GM12878 (cell line): ENCODE measurements around the gene IL36A. TPM values are rescaled to one million over a fixed set of nuclear protein-coding genes. Genes with fewer than 3 reads are reported as not detected.

Experiments
- ATAC-seq: fragments of 200-7000 bp; cut with Tn5 transposase; 3 replicates; pipeline ENCODE4 v1.9.1; 2020; ENCODE audit warnings: mild to moderate bottlenecking, moderate library complexity
- BruUV-seq: library from RNA; stranded (reverse); fragments of 400-500 nt; replicated peaks from 2 replicates; lab custom pipeline; 2021; lab: Mats Ljungman, UMichigan
- CTCF ChIA-PET: fragments of 300-600 bp; sonication (Branson Sonifier 250); formaldehyde crosslinking; extraction: SDS; loops from one replicate; lab custom pipeline; 2021; ENCODE audit warnings: inconsistent platforms; lab: Yijun Ruan, JAX
- POLR2A ChIA-PET: fragments of 350-600 bp; formaldehyde crosslinking; extraction: SDS; loops from one replicate; lab custom pipeline; 2021; ENCODE audit warnings: inconsistent platforms; lab: Charles Lee
- RAD21 ChIA-PET: fragments of 300-600 bp; sonication (Branson Sonifier 250); formaldehyde crosslinking; loops from one replicate; lab custom pipeline; 2023; ENCODE audit warnings: antibody characterized with exemption; ENCODE audit not compliant: unreplicated experiment; lab: Charles Lee
- SMC1A ChIA-PET: fragments of 300-600 bp; sonication (Branson Sonifier 250); formaldehyde crosslinking; loops from one replicate; lab custom pipeline; 2023; ENCODE audit not compliant: unreplicated experiment, uncharacterized antibody; lab: Charles Lee
- DNase-seq: peaks from one replicate; pipeline ENCODE4 v3.0.0-alpha.2; 2011; ENCODE audit warnings: low read depth, low spot score
- FAIRE-seq: peaks from 3 replicates; lab custom pipeline; 2011; peaks lifted over from hg19 to GRCh38; lab: Jason Lieb, UNC
- H2AFZ ChIP-seq: 2 replicates; pipeline ENCODE4 v1.6.0; 2011; ENCODE audit warnings: low read depth, low read length, control low read depth; ENCODE audit not compliant: control insufficient read depth
- H3K27ac ChIP-seq: 2 replicates; pipeline ENCODE4 v1.5.1; 2011; ENCODE audit warnings: control low read depth; ENCODE audit not compliant: control insufficient read depth, insufficient read depth
- H3K27me3 ChIP-seq, 2 experiments: replicated peaks in 1 of 2; 2 replicates each; pipeline versions ENCODE4 v1.6.0 to v1.6.1; 2011; ENCODE audit warnings: low read length in 1 of 2; ENCODE audit not compliant: control insufficient read depth in 2 of 2, insufficient read depth in 2 of 2
- H3K36me3 ChIP-seq, 2 experiments: 2 replicates each; pipeline ENCODE4 v1.5.1; 2011; ENCODE audit warnings: low read length in 1 of 2; ENCODE audit not compliant: control insufficient read depth in 2 of 2, insufficient read depth in 2 of 2
- H3K4me1 ChIP-seq: 2 replicates; pipeline ENCODE4 v1.6.1; 2011; ENCODE audit warnings: mild to moderate bottlenecking, low read length, moderate library complexity, mixed read lengths; ENCODE audit not compliant: control insufficient read depth, insufficient read depth
- H3K4me2 ChIP-seq: 2 replicates; pipeline ENCODE4 v1.6.0; 2011; ENCODE audit warnings: control low read depth; ENCODE audit not compliant: control insufficient read depth, insufficient read depth
- H3K4me3 ChIP-seq: fragments of 200-600 bp; sonication (generic); 2 replicates; pipeline ENCODE4 v1.5.1; 2016
- H3K79me2 ChIP-seq: 2 replicates; pipeline ENCODE4 v1.6.0; 2011; ENCODE audit warnings: low read length; ENCODE audit not compliant: control insufficient read depth, insufficient read depth
- H3K9ac ChIP-seq: 2 replicates; pipeline ENCODE4 v1.8.0; 2011; ENCODE audit warnings: low read length, control low read depth, mixed read lengths; ENCODE audit not compliant: control insufficient read depth, insufficient read depth
- H3K9me3 ChIP-seq: replicated peaks from 3 replicates; pipeline ENCODE4 v1.5.1; 2011; ENCODE audit warnings: mild to moderate bottlenecking, low read length; ENCODE audit not compliant: control insufficient read depth, insufficient read depth
- H4K20me1 ChIP-seq: 2 replicates; pipeline ENCODE4 v1.6.0; 2011; ENCODE audit not compliant: control insufficient read depth, insufficient read depth
- BACH1 ChIP-seq: fragments of 450-650 bp; IDR thresholded peaks from 2 replicates; pipeline ENCODE4 v1.6.1; 2017; ENCODE audit warnings: mild to moderate bottlenecking, borderline replicate concordance
- BCL11A ChIP-seq: IDR thresholded peaks from 2 replicates; pipeline ENCODE4 v1.6.1; 2011; ENCODE audit warnings: low read depth, low read length
- FOS ChIP-seq: IDR thresholded peaks from 3 replicates; pipeline ENCODE4 v1.6.1; 2011; ENCODE audit warnings: borderline replicate concordance; ENCODE audit not compliant: insufficient read length; ENCODE audit errors: extremely low read depth
- LARP7 ChIP-seq: fragments of 450-650 bp; IDR thresholded peaks from 2 replicates; pipeline ENCODE4 v1.6.1; 2017; ENCODE audit warnings: mild to moderate bottlenecking
- MEF2A ChIP-seq: IDR thresholded peaks from 2 replicates; pipeline ENCODE4 v1.6.1; 2011; ENCODE audit warnings: low read depth, mild to moderate bottlenecking, low read length, moderate library complexity; ENCODE audit not compliant: insufficient read depth
- MTA2 ChIP-seq: fragments of 450-650 bp; IDR thresholded peaks from 2 replicates; pipeline ENCODE4 v1.6.1; 2016; ENCODE audit warnings: low read depth, mild to moderate bottlenecking, moderate library complexity
- PML ChIP-seq: IDR thresholded peaks from 2 replicates; pipeline ENCODE4 v1.6.1; 2012; ENCODE audit warnings: low read length, inconsistent platforms
- SMAD1 ChIP-seq: fragments of 450-650 bp; IDR thresholded peaks from 2 replicates; pipeline ENCODE4 v1.6.1; 2018; ENCODE audit warnings: mild to moderate bottlenecking, low read depth; ENCODE audit not compliant: partially characterized antibody
- TCF7 ChIP-seq: IDR thresholded peaks from 2 replicates; pipeline ENCODE4 v1.6.1; 2014; ENCODE audit warnings: antibody characterized with exemption, borderline replicate concordance
- WGBS: methylation state at CpG from one replicate; pipeline ENCODE4 v1.1.6; 2016; ENCODE audit warnings: low lambda C conversion rate; ENCODE audit not compliant: insufficient replicate concordance, insufficient coverage; ENCODE audit errors: missing lambda C conversion rate; 5-methylcytosine and 5-hydroxymethylcytosine counted together
- in situ Hi-C: fragments of 300-500 bp; cut with MboI; formaldehyde crosslinking; loops from 9 replicates; pipeline ENCODE4 v1.14.3; 2018; ENCODE audit warnings: mixed read lengths
- intact Hi-C: fragments of 100-400 bp; cut with micrococcal nuclease; formaldehyde crosslinking; loops from one replicate; pipeline ENCODE4 v1.14.2; 2022; ENCODE audit not compliant: unreplicated experiment
- polyA plus RNA-seq, 11 experiments: library from polyadenylated mRNA; depleted of rRNA in 4 of 11; unstranded in 6 of 11; stranded (reverse) in 5 of 11; fragments of >200 nt; fragmentation: Nextera tagmentation in 4 of 11; fragmentation: Illumina TruSeq in 1 of 11; extraction: Ambion mirVana in 4 of 11; extraction: Trizol in 1 of 11; gene quantifications; 1 replicate in 1 of 11; 2 replicates in 10 of 11; pipeline versions ENCODE4 v1.2.1 to v1.2.3, GENCODE V29; 2011 to 2016; ENCODE audit warnings: inconsistent platforms in 2 of 11, missing spikeins in 2 of 11, low read depth in 1 of 11
- total RNA-seq, 4 experiments: library from RNA; depleted of rRNA in 3 of 4; stranded (reverse); fragments of >200 nt in 3 of 4; fragmentation: Illumina TruSeq in 1 of 4; extraction: Trizol in 1 of 4; gene quantifications; 2 replicates each; pipeline versions ENCODE4 v1.2.1 to v1.2.3, GENCODE V29; 2013 to 2021
- TF ChIP-seq, protein P1 (sequence below): fragments of 450-650 bp; IDR thresholded peaks from 2 replicates; pipeline ENCODE4 v1.6.1; 2018; ENCODE audit warnings: borderline replicate concordance, mild to moderate bottlenecking; ENCODE audit not compliant: partially characterized antibody

The IL36A gene
- total and polyA plus RNA-seq, 10 of the 15 experiments (the other 5 are each of a cell fraction or from before 2014, with no cell fraction given): not detected

GRCh38 chr2:112994648-112995047 lies 10.6 kb upstream of the IL36A start:
- Histone ChIP-seq H4K20me1 (no peaks in the 10 kb centered on the region), H3K9ac (no peak overlapping the region), H3K27ac (no peak overlapping the region), H3K4me3 (no peak overlapping the region), H2AFZ (no peak overlapping the region), H3K79me2 (no peaks in the 10 kb centered on the region), H3K36me3 (no peaks in the 10 kb centered on the region), H3K27me3 (no peaks in the 10 kb centered on the region), H3K9me3 (no peaks in the 10 kb centered on the region; the same call in 1 of the 3 replicates), H3K4me1 (no peaks in the 10 kb centered on the region), H3K4me2 (no peak overlapping the region)
- ATAC-seq (no peak), FAIRE-seq (no peak), DNase-seq (no peak)
- in situ Hi-C loops (no loop called here), intact Hi-C loops (no loop called here)
- POLR2A ChIA-PET: no interaction called here
- no TSS peak for BruUV-seq
- SMC1A ChIA-PET: no interaction called here
- 46% methylated on average over 2 of the region's 2 CpGs for WGBS
- CTCF ChIA-PET: no interaction called here
- RAD21 ChIA-PET: no interaction called here
- TF ChIP-seq MTA2 (no peak), MEF2A (no peak), LARP7 (no peak), BCL11A (no peak), BACH1 (no peak), FOS (no peak), PML (no peak), SMAD1 (no peak), TCF7 (no peak)
- TF ChIP-seq, protein P1, sequence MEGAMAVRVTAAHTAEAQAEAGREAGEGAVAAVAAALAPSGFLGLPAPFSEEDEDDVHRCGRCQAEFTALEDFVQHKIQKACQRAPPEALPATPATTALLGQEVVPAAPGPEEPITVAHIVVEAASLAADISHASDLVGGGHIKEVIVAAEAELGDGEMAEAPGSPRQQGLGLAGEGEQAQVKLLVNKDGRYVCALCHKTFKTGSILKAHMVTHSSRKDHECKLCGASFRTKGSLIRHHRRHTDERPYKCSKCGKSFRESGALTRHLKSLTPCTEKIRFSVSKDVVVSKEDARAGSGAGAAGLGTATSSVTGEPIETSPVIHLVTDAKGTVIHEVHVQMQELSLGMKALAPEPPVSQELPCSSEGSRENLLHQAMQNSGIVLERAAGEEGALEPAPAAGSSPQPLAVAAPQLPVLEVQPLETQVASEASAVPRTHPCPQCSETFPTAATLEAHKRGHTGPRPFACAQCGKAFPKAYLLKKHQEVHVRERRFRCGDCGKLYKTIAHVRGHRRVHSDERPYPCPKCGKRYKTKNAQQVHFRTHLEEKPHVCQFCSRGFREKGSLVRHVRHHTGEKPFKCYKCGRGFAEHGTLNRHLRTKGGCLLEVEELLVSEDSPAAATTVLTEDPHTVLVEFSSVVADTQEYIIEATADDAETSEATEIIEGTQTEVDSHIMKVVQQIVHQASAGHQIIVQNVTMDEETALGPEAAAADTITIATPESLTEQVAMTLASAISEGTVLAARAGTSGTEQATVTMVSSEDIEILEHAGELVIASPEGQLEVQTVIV: no peak
